ENCODE data around the gene CALD1.

DNA sequence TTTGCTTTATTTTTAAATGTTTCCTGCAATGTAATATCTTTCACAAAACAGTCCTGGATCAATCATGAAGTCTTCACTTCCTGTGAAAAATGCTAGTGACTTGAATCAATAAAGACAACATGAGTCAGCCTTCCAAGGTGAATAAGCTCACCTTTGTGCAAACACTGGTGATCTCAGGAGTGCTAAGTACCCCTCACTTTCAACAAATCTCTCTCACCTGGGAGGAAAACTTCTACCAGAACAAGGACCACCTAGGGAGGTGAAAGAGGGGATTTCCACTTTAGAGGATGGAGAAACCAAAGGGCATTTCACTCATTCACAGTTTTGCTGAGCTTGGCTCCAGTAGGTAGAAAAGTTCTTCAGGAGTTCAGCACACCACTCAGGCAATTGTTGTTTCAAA lies 64.8 kb downstream of the CALD1 start:
- TF ChIP-seq, protein P1, sequence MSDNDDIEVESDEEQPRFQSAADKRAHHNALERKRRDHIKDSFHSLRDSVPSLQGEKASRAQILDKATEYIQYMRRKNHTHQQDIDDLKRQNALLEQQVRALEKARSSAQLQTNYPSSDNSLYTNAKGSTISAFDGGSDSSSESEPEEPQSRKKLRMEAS (CRISPR knock-in tag; IDR thresholded peaks at IDR 0.05) = no peak
- TF ChIP-seq, protein P2, sequence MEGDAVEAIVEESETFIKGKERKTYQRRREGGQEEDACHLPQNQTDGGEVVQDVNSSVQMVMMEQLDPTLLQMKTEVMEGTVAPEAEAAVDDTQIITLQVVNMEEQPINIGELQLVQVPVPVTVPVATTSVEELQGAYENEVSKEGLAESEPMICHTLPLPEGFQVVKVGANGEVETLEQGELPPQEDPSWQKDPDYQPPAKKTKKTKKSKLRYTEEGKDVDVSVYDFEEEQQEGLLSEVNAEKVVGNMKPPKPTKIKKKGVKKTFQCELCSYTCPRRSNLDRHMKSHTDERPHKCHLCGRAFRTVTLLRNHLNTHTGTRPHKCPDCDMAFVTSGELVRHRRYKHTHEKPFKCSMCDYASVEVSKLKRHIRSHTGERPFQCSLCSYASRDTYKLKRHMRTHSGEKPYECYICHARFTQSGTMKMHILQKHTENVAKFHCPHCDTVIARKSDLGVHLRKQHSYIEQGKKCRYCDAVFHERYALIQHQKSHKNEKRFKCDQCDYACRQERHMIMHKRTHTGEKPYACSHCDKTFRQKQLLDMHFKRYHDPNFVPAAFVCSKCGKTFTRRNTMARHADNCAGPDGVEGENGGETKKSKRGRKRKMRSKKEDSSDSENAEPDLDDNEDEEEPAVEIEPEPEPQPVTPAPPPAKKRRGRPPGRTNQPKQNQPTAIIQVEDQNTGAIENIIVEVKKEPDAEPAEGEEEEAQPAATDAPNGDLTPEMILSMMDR (IDR thresholded peaks at IDR 0.05) = no peak
- TF ChIP-seq SMAD3 (CRISPR knock-in tag; IDR thresholded peaks at IDR 0.05; ENCODE audit: borderline replicate concordance) (no peak), JUN (CRISPR knock-in tag; IDR thresholded peaks at IDR 0.05) (no peak), HMGA2 (CRISPR knock-in tag; IDR thresholded peaks at IDR 0.05) (no peak), ELF4 (CRISPR knock-in tag; IDR thresholded peaks at IDR 0.05; ENCODE audit: low read depth) (no peak), ARID4B (CRISPR knock-in tag; IDR thresholded peaks at IDR 0.05; ENCODE audit: borderline replicate concordance) (no peak), ATF1 (CRISPR knock-in tag; IDR thresholded peaks at IDR 0.05) (no peak)
- TF ChIP-seq, protein P3, sequence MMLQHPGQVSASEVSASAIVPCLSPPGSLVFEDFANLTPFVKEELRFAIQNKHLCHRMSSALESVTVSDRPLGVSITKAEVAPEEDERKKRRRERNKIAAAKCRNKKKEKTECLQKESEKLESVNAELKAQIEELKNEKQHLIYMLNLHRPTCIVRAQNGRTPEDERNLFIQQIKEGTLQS (CRISPR knock-in tag; conservative IDR thresholded peaks at IDR 0.05) = no peak
- TF ChIP-seq, protein P4, sequence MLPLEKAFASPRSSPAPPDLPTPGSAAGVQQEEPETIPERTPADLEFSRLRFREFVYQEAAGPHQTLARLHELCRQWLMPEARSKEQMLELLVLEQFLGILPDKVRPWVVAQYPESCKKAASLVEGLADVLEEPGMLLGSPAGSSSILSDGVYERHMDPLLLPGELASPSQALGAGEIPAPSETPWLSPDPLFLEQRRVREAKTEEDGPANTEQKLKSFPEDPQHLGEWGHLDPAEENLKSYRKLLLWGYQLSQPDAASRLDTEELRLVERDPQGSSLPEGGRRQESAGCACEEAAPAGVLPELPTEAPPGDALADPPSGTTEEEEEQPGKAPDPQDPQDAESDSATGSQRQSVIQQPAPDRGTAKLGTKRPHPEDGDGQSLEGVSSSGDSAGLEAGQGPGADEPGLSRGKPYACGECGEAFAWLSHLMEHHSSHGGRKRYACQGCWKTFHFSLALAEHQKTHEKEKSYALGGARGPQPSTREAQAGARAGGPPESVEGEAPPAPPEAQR (CRISPR knock-in tag; IDR thresholded peaks at IDR 0.05) = no peak

All from WTC11 (cell line).